ENCODE results near the gene KIDINS220. TPM values are rescaled to one million over a fixed set of nuclear protein-coding genes. Genes with fewer than 3 reads are reported as not detected.

The KIDINS220 gene
- total RNA-seq, 1 experiment from 2014 or later, result 20.1 TPM

DNA sequence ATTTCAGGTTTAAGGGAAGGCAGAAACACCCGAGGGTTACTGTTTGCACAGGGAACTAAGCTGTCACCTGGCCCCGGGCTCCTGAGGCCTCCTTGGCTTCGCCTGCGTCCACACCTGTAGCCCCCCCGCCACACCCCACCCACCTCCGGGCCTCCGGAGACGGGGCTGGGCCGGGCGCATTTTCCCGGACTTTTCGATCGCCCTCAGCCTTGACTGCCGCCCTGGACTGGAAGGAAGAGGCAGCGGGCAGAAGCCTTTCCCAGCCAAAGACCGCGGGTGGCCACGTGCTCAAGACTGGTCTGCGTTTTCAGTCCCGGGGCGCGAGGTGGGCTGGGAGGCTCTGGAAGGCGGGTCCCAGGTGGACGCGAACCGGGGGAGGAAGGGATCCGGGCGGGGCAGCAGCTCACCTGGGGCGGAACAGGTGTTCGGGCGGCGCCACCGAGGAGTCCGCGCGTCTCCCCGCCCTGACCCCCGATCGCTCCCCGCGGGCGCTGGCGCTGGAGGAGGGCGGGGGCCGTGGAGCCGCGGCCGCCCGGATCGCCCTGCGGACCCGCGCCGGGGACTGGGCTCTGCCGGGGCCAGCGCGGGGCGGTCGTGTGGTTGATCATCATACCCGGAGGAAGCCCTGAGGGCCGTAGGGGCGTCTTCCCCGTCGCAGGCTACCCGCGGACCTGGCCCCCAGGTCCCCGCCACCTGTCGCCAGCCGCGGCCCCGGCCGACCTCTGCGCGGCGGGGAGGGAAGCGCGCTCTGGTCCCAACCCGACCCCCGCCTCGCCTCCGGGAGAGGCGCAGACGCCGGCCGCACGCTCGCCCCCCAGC lies 152.3 kb downstream of the KIDINS220 start:
- RAD21 ChIA-PET (ENCODE audit: low non-redundant PET in 1 of 2, low total read pairs in 2 of 2, uncharacterized antibody in 2 of 2, unreplicated experiment in 2 of 2), result no interaction called here
- no peaks in the 10 kb centered on the region for H3K9me2 ChIP-seq (ENCODE audit: insufficient read depth)
- H3K79me2 ChIP-seq (ENCODE audit: insufficient read depth, low read length), result peaks cover 31% of the 10 kb centered on the region
- BruUV-seq (replicated peaks), result TSS peak; percentile 30
- H3K4me3 ChIP-seq (replicated peaks in 1 of 2; ENCODE audit: low read depth in 1 of 2, low read length in 2 of 2), result peak overlapping the region; percentile 41 to 80
- peak overlapping the region; percentile 82 for H3K27ac ChIP-seq (ENCODE audit: low read depth, low read length)
- peaks cover 5% of the 10 kb centered on the region; the same call in 1 of the 2 replicates for H4K20me1 ChIP-seq (ENCODE audit: insufficient read depth)
- H3K4me2 ChIP-seq (ENCODE audit: low read length), result peak overlapping the region; percentile 88
- peak; percentile 45 for DNase-seq (ENCODE audit: low read depth, low spot score)
- H3K27me3 ChIP-seq (ENCODE audit: insufficient read depth, low read length), result no peaks in the 10 kb centered on the region
- peaks cover 4 to 42% of the 10 kb centered on the region in 2 experiments; a peak in 3 of 4 replicates for H3K4me1 ChIP-seq (ENCODE audit: control insufficient read depth in 1 of 2, insufficient read depth in 2 of 2, low read length in 2 of 2)
- H3K9me3 ChIP-seq (ENCODE audit: control insufficient read depth in 1 of 2, insufficient read depth in 1 of 2, low read depth in 1 of 2, low read length in 2 of 2), result no peaks in the 10 kb centered on the region
- POLR2A ChIA-PET, result interaction anchor here (0.6 to 1.4 kb wide), 5 partner anchors 8 to 125 kb away, joined by 3 to 8 read pairs (median 3); no protein-coding TSS in a partner anchor
- no peak overlapping the region for H2AFZ ChIP-seq (ENCODE audit: low read depth, low read length, poor library complexity, severe bottlenecking)
- peak overlapping the region; percentile 66 for H3K9ac ChIP-seq (ENCODE audit: low read length)
- intact Hi-C loops (cut with micrococcal nuclease), result loop anchor here (2.0 to 10.0 kb wide), 6 partner anchors 373 to 1588 kb away; no protein-coding TSS in a partner anchor
- CTCF ChIA-PET, result interaction anchor here (1.2 to 1.8 kb wide), 2 partner anchors 1258 to 1588 kb away, joined by 3 to 7 read pairs; no protein-coding TSS in a partner anchor
- peak; percentile 44 for ATAC-seq
- TF ChIP-seq, protein P1, sequence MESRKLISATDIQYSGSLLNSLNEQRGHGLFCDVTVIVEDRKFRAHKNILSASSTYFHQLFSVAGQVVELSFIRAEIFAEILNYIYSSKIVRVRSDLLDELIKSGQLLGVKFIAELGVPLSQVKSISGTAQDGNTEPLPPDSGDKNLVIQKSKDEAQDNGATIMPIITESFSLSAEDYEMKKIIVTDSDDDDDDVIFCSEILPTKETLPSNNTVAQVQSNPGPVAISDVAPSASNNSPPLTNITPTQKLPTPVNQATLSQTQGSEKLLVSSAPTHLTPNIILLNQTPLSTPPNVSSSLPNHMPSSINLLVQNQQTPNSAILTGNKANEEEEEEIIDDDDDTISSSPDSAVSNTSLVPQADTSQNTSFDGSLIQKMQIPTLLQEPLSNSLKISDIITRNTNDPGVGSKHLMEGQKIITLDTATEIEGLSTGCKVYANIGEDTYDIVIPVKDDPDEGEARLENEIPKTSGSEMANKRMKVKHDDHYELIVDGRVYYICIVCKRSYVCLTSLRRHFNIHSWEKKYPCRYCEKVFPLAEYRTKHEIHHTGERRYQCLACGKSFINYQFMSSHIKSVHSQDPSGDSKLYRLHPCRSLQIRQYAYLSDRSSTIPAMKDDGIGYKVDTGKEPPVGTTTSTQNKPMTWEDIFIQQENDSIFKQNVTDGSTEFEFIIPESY (IDR thresholded peaks at IDR 0.05; ENCODE audit: extremely low read depth, insufficient replicate concordance, low read length), result peak; percentile 36
- TF ChIP-seq POLR2AphosphoS5 (IDR thresholded peaks at IDR 0.05; ENCODE audit: low read depth, low read length), result peak; percentile 74
- TF ChIP-seq, protein P2, sequence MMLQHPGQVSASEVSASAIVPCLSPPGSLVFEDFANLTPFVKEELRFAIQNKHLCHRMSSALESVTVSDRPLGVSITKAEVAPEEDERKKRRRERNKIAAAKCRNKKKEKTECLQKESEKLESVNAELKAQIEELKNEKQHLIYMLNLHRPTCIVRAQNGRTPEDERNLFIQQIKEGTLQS (IDR thresholded peaks at IDR 0.05), result no peak
- peaks cover 2 to 11% of the 10 kb centered on the region in 2 experiments; a peak in 2 of 4 replicates for H3K36me3 ChIP-seq (ENCODE audit: control insufficient read depth in 1 of 2, insufficient read depth in 2 of 2, low read length in 2 of 2)
